Aortic smooth muscle cell (primary cell): ENCODE results near the gene MRPL24. TPM values are rescaled to one million over a fixed set of nuclear protein-coding genes. Genes with fewer than 3 reads are reported as not detected.

Experiments
- total RNA-seq: library from RNA; depleted of rRNA; stranded (reverse); fragments of >200 nt; gene quantifications from 2 replicates; pipeline ENCODE4 v1.2.3, GENCODE V29; 2014

MRPL24 gene
- 69.2 and 94.5 TPM in 2 replicates for total RNA-seq

DNA sequence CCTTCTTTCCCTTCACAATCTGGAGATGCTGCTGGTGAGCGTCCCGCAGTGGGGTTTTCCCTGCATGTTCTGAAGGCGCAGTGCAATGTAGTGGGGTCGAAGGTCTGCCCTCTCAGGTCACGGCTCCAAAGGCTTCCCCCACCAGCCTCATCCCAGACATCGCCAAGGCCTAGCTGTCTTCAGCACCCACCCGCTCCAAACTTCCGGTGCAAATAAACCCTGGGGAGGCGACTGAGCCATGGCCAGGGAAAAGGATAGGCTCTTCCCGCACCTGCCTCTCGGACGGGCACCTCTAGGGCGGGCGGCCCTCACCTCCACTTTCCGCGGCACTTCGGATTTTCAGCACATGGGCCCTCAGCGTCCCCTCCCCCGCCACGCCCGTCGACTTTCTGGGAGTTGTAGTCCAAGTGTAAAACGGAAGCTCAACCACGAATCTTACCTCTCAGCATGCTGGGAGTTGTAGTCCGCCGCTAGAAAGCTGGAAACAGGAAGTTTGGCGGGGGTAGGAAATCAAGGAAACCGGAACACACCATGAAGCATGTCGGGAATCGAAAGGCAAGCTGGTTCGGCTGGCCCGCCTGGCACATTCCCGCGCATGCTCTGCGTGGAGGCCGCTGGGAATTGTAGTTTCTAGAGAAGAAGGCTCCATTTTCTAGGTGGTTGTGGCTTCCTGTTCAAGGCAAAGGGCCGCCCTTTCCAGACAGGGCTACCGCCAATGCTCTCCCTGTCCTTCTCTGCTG lies at the start of gene MRPL24:
Gene MRPL24 (minus strand): TSS at position 348 of the 740 bp plus-strand sequence. CDS start 2,384 bp downstream, outside the sequence.

GRCh38 chr1:156767101-156767878 lies 26.4 kb upstream of the MRPL24 start, which contains the start of gene PRCC:
Gene PRCC, plus strand, starts transcription at chr1:156767535. Its CDS starts 237 bp downstream, at chr1:156767772.

GRCh38 chr1:156751451-156751756 lies 10.5 kb upstream of the MRPL24 start, which contains the start of gene HDGF:
Gene HDGF, minus strand, starts transcription at chr1:156751675. Its CDS starts 246 bp downstream, at chr1:156751429.

DNA sequence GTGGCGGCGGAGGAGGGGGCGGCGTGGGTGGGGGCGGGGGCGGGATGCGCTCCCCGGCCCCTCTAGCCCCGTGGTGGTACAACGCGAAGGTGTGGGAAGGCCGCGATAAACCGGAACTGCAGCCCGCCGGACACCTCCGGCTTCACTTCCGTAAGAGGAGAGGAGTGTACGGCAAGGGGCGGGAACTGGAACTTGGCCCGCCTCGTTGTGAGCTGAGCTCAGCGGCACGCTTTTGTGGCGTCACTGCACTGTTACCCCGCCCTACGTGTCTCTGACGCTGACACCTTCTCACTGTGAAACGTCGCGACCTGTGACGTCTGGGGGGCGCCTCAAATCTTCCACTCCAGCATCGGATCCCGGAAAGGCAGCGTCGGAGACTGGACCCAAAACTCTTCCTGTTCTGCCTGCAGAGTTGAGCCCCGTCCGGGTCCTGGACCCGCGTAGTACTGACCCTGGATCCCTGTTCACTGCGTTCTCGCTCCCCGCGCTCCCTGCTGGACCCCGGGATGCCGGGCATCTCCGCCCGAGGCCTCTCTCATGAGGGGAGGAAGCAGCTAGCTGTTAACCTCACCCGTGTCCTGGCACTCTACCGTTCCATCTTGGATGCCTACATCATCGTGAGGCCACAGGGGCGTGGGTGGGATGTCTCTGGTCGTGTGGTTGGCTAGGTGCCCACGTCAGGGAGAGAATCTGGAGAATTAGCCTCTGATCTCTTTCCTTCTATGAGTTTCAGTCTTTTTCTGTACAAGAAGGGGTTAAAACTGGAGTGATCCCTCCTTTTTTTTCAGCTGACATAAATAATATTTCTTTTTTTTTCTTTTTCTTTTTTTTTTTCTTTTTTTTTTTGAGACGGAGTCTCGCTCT lies 12.1 kb downstream of the MRPL24 start, which contains the start of gene ISG20L2:
Gene ISG20L2 (minus strand): TSS at position 168 of the 864 bp plus-strand sequence. CDS start 1,114 bp downstream, outside the sequence.

GRCh38 chr1:156727926-156728598 lies 12.8 kb downstream of the MRPL24 start, which contains the start of gene METTL25B:
Gene METTL25B, plus strand, starts transcription at chr1:156728469. Its CDS starts 636 bp downstream, at chr1:156729105.

DNA sequence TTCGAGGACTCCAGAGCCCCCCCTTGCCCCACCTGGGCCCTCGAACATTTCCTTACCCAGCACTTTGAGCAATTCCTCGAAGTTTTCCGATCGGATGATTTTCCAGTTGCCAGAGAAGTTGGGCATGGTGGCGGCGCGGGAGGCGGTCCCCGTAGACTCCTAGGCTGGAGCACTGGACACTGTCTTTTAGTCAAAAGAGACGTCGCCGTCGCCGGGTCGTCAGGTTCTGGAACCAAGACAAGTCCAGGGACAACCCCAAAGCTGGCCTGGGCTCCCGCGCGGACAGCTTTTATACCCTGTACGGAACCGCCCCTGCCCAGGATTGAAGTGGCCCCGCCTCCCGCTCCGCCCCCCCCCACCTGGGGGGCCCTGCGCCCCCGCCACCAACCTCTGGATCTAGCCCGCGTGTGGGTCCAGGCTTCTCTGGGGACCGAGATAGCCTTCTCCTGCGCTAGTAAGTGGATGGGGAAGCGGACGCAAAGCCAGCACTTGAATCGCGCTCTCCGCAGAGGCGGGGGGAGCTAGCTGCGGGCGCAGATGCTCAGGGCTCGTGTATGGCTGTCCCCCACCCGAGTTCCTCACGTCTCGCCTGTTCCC lies 35.5 kb downstream of the MRPL24 start, which contains the start of gene CRABP2:
Gene CRABP2 (minus strand): TSS at position 263 of the 597 bp plus-strand sequence. CDS start 137 bp downstream, at position 126.

Other genes with a start within 250 kb of the MRPL24 start
- gene MEF2D, start 240.3 kb downstream of the MRPL24 start, total RNA-seq = 6.3 and 13.2 TPM in 2 replicates
- gene IQGAP3, start 168.5 kb downstream of the MRPL24 start, total RNA-seq = 18.8 and 25.0 TPM in 2 replicates
- gene TTC24, start 161.4 kb downstream of the MRPL24 start, total RNA-seq = not detected in 2 replicates
- gene NAXE, start 149.3 kb downstream of the MRPL24 start, total RNA-seq = 64.0 and 67.9 TPM in 2 replicates
- 9.9 and 14.3 TPM in 2 replicates for gene GPATCH4, start 139.6 kb downstream of the MRPL24 start, total RNA-seq
- gene HAPLN2, start 121.7 kb downstream of the MRPL24 start, total RNA-seq = not detected in 2 replicates
- 0.13 TPM in 1 of 2 replicates, not detected in the other for gene BCAN, start 99.0 kb downstream of the MRPL24 start, total RNA-seq
- 124 and 159 TPM in 2 replicates for gene NES, start 63.7 kb downstream of the MRPL24 start, total RNA-seq
- 7.3 and 8.6 TPM in 2 replicates for gene CRABP2, start 35.5 kb downstream of the MRPL24 start, total RNA-seq
- gene METTL25B, start 12.6 kb downstream of the MRPL24 start, total RNA-seq = 5.7 and 7.7 TPM in 2 replicates
- gene ISG20L2, start 12.3 kb downstream of the MRPL24 start, total RNA-seq = 7.7 and 7.8 TPM in 2 replicates
- gene HDGF, start 10.6 kb upstream of the MRPL24 start, total RNA-seq = 188 and 200 TPM in 2 replicates
- gene PRCC, start 26.4 kb upstream of the MRPL24 start, total RNA-seq = 10.4 and 13.3 TPM in 2 replicates
- gene SH2D2A, start 75.8 kb upstream of the MRPL24 start, total RNA-seq = 0.19 and 0.53 TPM in 2 replicates
- gene INSRR, start 118.0 kb upstream of the MRPL24 start, total RNA-seq = under 0.01 TPM in 1 of 2 replicates, not detected in the other
- gene NTRK1, start 119.8 kb upstream of the MRPL24 start, total RNA-seq = not detected in 2 replicates
- gene PEAR1, start 152.6 kb upstream of the MRPL24 start, total RNA-seq = 7.8 and 15.9 TPM in 2 replicates
- 0.13 and 0.75 TPM in 2 replicates for gene LRRC71, start 179.5 kb upstream of the MRPL24 start, total RNA-seq